GM18909 (cell line): ENCODE measurements around the gene COG5.
"Not testable (repeated sequence)": the region's sequence is repeated elsewhere in the genome, so short reads cannot be mapped to it uniquely, and the experiment has no call there.

Experiments used
- ATAC-seq: cut with Tn5 transposase; IDR thresholded peaks from one replicate; pipeline ENCODE4 v1.9.1; 2021; ENCODE audit warnings: mild to moderate bottlenecking; ENCODE audit not compliant: unreplicated experiment, poor library complexity

The COG5 gene

GRCh38 chr7:107580716-107581383 lies 17.1 kb upstream of the COG5 start:
- ATAC-seq: no peak

- ATAC-seq: peak; percentile 94
These were observed 16.4 kb upstream of the COG5 start, which contains the start of gene BCAP29 for GRCh38 chr7:107579885-107580715. Gene BCAP29 (plus strand): TSS chr7:107580246. CDS start chr7:107580773, 527 bp downstream.

- ATAC-seq: no peak
These were observed 15.8 kb upstream of the COG5 start for GRCh38 chr7:107579554-107579884.

- no peak for ATAC-seq
These were observed 9.8 kb upstream of the COG5 start for GRCh38 chr7:107573537-107573936.

- ATAC-seq: no peak
These were observed 6.6 kb upstream of the COG5 start for GRCh38 chr7:107570298-107570697.

GRCh38 chr7:107564553-107565298 lies 1.0 kb upstream of the COG5 start:
- no peak for ATAC-seq

GRCh38 chr7:107563081-107563774 lies 492 bp downstream of the COG5 start:
- ATAC-seq: peak; percentile 60

GRCh38 chr7:107560898-107561516 lies 2.7 kb downstream of the COG5 start:
- no peak for ATAC-seq

- ATAC-seq: no peak
These were observed 3.9 kb downstream of the COG5 start for GRCh38 chr7:107559864-107560263.

GRCh38 chr7:107555893-107556292 lies 7.8 kb downstream of the COG5 start:
- no peak for ATAC-seq

- ATAC-seq: no peak
These were observed 11.8 kb downstream of the COG5 start for GRCh38 chr7:107551936-107552335.

- ATAC-seq: no peak
These were observed 18.7 kb downstream of the COG5 start for GRCh38 chr7:107544848-107545591.

- no peak for ATAC-seq
These were observed 20.3 kb downstream of the COG5 start for GRCh38 chr7:107543338-107543993.

GRCh38 chr7:107538001-107538400 lies 25.7 kb downstream of the COG5 start:
- ATAC-seq: no peak

GRCh38 chr7:107537228-107537627 lies 26.5 kb downstream of the COG5 start:
- not testable (repeated sequence) for ATAC-seq

- ATAC-seq: no peak
These were observed 29.6 kb downstream of the COG5 start for GRCh38 chr7:107534139-107534538.

- ATAC-seq: no peak
These were observed 33.0 kb downstream of the COG5 start for GRCh38 chr7:107530751-107531150.

- no peak for ATAC-seq
These were observed 35.3 kb downstream of the COG5 start for GRCh38 chr7:107528461-107528860.

- ATAC-seq: no peak
These were observed 36.5 kb downstream of the COG5 start for GRCh38 chr7:107527196-107527595.
